MM.1S (cell line): ENCODE measurements around the gene IGSF6.
A peak's percentile ranks its signal among the peaks of the same experiment; 100 is the strongest.

Experiments
- DNase-seq: peaks from one replicate; pipeline ENCODE4 v3.0.0-alpha.2; 2015
- H2AFZ ChIP-seq: fragments of 300-600 bp; sonication (generic); 2 replicates; pipeline ENCODE4 v1.6.0; 2016; ENCODE audit warnings: antibody characterized with exemption, low read length
- H3F3A ChIP-seq: fragments of 300-600 bp; sonication (generic); 2 replicates; pipeline ENCODE4 v1.6.1; 2016; ENCODE audit warnings: mild to moderate bottlenecking, antibody characterized with exemption, low read length, moderate library complexity, mixed read lengths; ENCODE audit not compliant: insufficient read depth
- H3K27ac ChIP-seq: fragments of 300-600 bp; sonication (generic); 2 replicates; pipeline ENCODE4 v1.5.1; 2016; ENCODE audit warnings: mild to moderate bottlenecking, low read length
- H3K27me3 ChIP-seq: fragments of 300-600 bp; sonication (generic); replicated peaks from 2 replicates; pipeline ENCODE4 v1.6.0; 2016; ENCODE audit warnings: low read length; ENCODE audit not compliant: insufficient read depth
- H3K36me3 ChIP-seq: fragments of 300-600 bp; sonication (generic); replicated peaks from 2 replicates; pipeline ENCODE4 v1.6.1; 2016; ENCODE audit warnings: mild to moderate bottlenecking, low read length, mixed read lengths; ENCODE audit not compliant: insufficient read depth
- H3K4me1 ChIP-seq: fragments of 300-600 bp; sonication (generic); 2 replicates; pipeline ENCODE4 v1.6.1; 2016; ENCODE audit warnings: low read length, mixed read lengths
- H3K4me2 ChIP-seq: fragments of 300-600 bp; sonication (generic); 2 replicates; pipeline ENCODE4 v1.6.0; 2016; ENCODE audit warnings: low read depth, low read length
- H3K4me3 ChIP-seq: fragments of 300-600 bp; sonication (generic); 2 replicates; pipeline ENCODE4 v1.5.1; 2016; ENCODE audit warnings: low read length, mixed read lengths
- H3K79me2 ChIP-seq: fragments of 300-600 bp; sonication (generic); 2 replicates; pipeline ENCODE4 v1.6.1; 2016; ENCODE audit warnings: mixed run types, low read length, mixed read lengths
- H3K9ac ChIP-seq: fragments of 300-600 bp; sonication (generic); 2 replicates; pipeline ENCODE4 v1.6.1; 2016; ENCODE audit warnings: low read length, mixed read lengths
- H3K9me2 ChIP-seq: fragments of 300-600 bp; sonication (generic); replicated peaks from 2 replicates; pipeline ENCODE4 v1.6.1; 2016; ENCODE audit warnings: mild to moderate bottlenecking, low read length, mixed read lengths; ENCODE audit not compliant: insufficient read depth
- H3K9me3 ChIP-seq: fragments of 300-600 bp; sonication (generic); replicated peaks from 2 replicates; pipeline ENCODE4 v1.6.1; 2016; ENCODE audit warnings: mild to moderate bottlenecking, low read length, mixed read lengths; ENCODE audit not compliant: insufficient read depth
- H4K20me1 ChIP-seq: fragments of 300-600 bp; sonication (generic); 2 replicates; pipeline ENCODE4 v1.6.1; 2016; ENCODE audit warnings: mild to moderate bottlenecking, low read length, moderate library complexity, mixed read lengths; ENCODE audit not compliant: insufficient read depth
- CTCF ChIP-seq: fragments of 300-600 bp; sonication (generic); IDR thresholded peaks from 2 replicates; pipeline ENCODE4 v1.5.1; 2016; ENCODE audit warnings: antibody characterized with exemption, low read length, mixed read lengths
- EZH2 ChIP-seq: fragments of 300-600 bp; sonication (generic); optimal IDR thresholded peaks from 2 replicates; pipeline ENCODE3; 2017; ENCODE audit warnings: low read depth, mild to moderate bottlenecking, antibody characterized with exemption, low read length, mixed read lengths
- EZH2phosphoT487 ChIP-seq: fragments of 300-600 bp; sonication (generic); IDR thresholded peaks from 2 replicates; pipeline ENCODE4 v1.6.1; 2018; ENCODE audit warnings: antibody characterized with exemption, low read length

IGSF6 gene

GRCh38 chr16:21645261-21645721 is 7.1 kb downstream of the IGSF6 start:
- H3K4me1 ChIP-seq = peaks cover 20% of the 10 kb centered on the region
- H3K9me2 ChIP-seq = no peaks in the 10 kb centered on the region
- peak overlapping the region; percentile 85 for H3K4me2 ChIP-seq
- peak; percentile 79 for DNase-seq
- peaks cover 12% of the 10 kb centered on the region for H3F3A ChIP-seq
- no peaks in the 10 kb centered on the region for H4K20me1 ChIP-seq
- H2AFZ ChIP-seq = no peak overlapping the region
- no peaks in the 10 kb centered on the region for H3K36me3 ChIP-seq
- no peaks in the 10 kb centered on the region for H3K9me3 ChIP-seq
- no peaks in the 10 kb centered on the region for H3K27me3 ChIP-seq
- H3K4me3 ChIP-seq = peak overlapping the region; percentile 34
- H3K27ac ChIP-seq = peak overlapping the region; percentile 24; the same call in 1 of the 2 replicates
- no peak overlapping the region for H3K9ac ChIP-seq
- TF ChIP-seq CTCF (no peak), EZH2 (no peak), EZH2phosphoT487 (no peak)
- H3K79me2 ChIP-seq = peaks cover 33% of the 10 kb centered on the region

- peak overlapping the region; percentile 24; the same call in 1 of the 2 replicates for H3K27ac ChIP-seq
- H3K36me3 ChIP-seq = no peaks in the 10 kb centered on the region
- no peak for TF ChIP-seq EZH2
- no peak for TF ChIP-seq EZH2phosphoT487
- no peak for TF ChIP-seq CTCF
- no peaks in the 10 kb centered on the region for H3K9me3 ChIP-seq
- no peaks in the 10 kb centered on the region for H4K20me1 ChIP-seq
- H3K27me3 ChIP-seq = no peaks in the 10 kb centered on the region
- peaks cover 33% of the 10 kb centered on the region for H3K79me2 ChIP-seq
- peaks cover 12% of the 10 kb centered on the region for H3F3A ChIP-seq
- no peak overlapping the region for H2AFZ ChIP-seq
- DNase-seq = no peak
- H3K9ac ChIP-seq = no peak overlapping the region
- peak overlapping the region; percentile 34 for H3K4me3 ChIP-seq
- peaks cover 20% of the 10 kb centered on the region for H3K4me1 ChIP-seq
- H3K9me2 ChIP-seq = no peaks in the 10 kb centered on the region
- peak overlapping the region; percentile 85 for H3K4me2 ChIP-seq
Observed at GRCh38 chr16:21644674-21645073, 7.7 kb downstream of the IGSF6 start.

GRCh38 chr16:21643785-21644184 is 8.6 kb downstream of the IGSF6 start:
- peaks cover 12% of the 10 kb centered on the region for H3F3A ChIP-seq
- H3K79me2 ChIP-seq = peaks cover 33% of the 10 kb centered on the region
- H3K27me3 ChIP-seq = no peaks in the 10 kb centered on the region
- no peak overlapping the region for H2AFZ ChIP-seq
- no peak overlapping the region for H3K27ac ChIP-seq
- H3K4me1 ChIP-seq = peaks cover 20% of the 10 kb centered on the region
- no peaks in the 10 kb centered on the region for H3K9me3 ChIP-seq
- no peaks in the 10 kb centered on the region for H4K20me1 ChIP-seq
- H3K9me2 ChIP-seq = no peaks in the 10 kb centered on the region
- TF ChIP-seq EZH2phosphoT487 = no peak
- no peak for TF ChIP-seq EZH2
- no peak for DNase-seq
- no peak overlapping the region for H3K9ac ChIP-seq
- H3K36me3 ChIP-seq = no peaks in the 10 kb centered on the region
- no peak overlapping the region for H3K4me2 ChIP-seq
- H3K4me3 ChIP-seq = no peak overlapping the region

GRCh38 chr16:21642861-21643260 is 9.5 kb downstream of the IGSF6 start:
- TF ChIP-seq EZH2 (no peak), CTCF (no peak), EZH2phosphoT487 (no peak)
- Histone ChIP-seq H3K4me2 (no peak overlapping the region), H3K9ac (no peak overlapping the region), H2AFZ (no peak overlapping the region), H3K4me1 (peaks cover 20% of the 10 kb centered on the region), H3K36me3 (no peaks in the 10 kb centered on the region), H3K9me2 (no peaks in the 10 kb centered on the region), H3F3A (peaks cover 12% of the 10 kb centered on the region), H3K9me3 (no peaks in the 10 kb centered on the region), H3K27ac (no peak overlapping the region), H3K4me3 (no peak overlapping the region), H4K20me1 (no peaks in the 10 kb centered on the region), H3K27me3 (no peaks in the 10 kb centered on the region), H3K79me2 (peaks cover 26% of the 10 kb centered on the region)
- no peak for DNase-seq
